GM12878 (cell line): ENCODE results near the gene PRR18. TPM values are rescaled to one million over a fixed set of nuclear protein-coding genes. Genes with fewer than 3 reads are reported as not detected.

Source experiments
- ATAC-seq: fragments of 200-7000 bp; cut with Tn5 transposase; 3 replicates; pipeline ENCODE4 v1.9.1; 2020; ENCODE audit warnings: mild to moderate bottlenecking, moderate library complexity
- BruUV-seq: library from RNA; stranded (reverse); fragments of 400-500 nt; replicated peaks from 2 replicates; lab custom pipeline; 2021; lab: Mats Ljungman, UMichigan
- CTCF ChIA-PET: fragments of 300-600 bp; sonication (Branson Sonifier 250); formaldehyde crosslinking; extraction: SDS; loops from one replicate; lab custom pipeline; 2021; ENCODE audit warnings: inconsistent platforms; lab: Yijun Ruan, JAX
- POLR2A ChIA-PET: fragments of 350-600 bp; formaldehyde crosslinking; extraction: SDS; loops from one replicate; lab custom pipeline; 2021; ENCODE audit warnings: inconsistent platforms; lab: Charles Lee
- RAD21 ChIA-PET: fragments of 300-600 bp; sonication (Branson Sonifier 250); formaldehyde crosslinking; loops from one replicate; lab custom pipeline; 2023; ENCODE audit warnings: antibody characterized with exemption; ENCODE audit not compliant: unreplicated experiment; lab: Charles Lee
- SMC1A ChIA-PET: fragments of 300-600 bp; sonication (Branson Sonifier 250); formaldehyde crosslinking; loops from one replicate; lab custom pipeline; 2023; ENCODE audit not compliant: unreplicated experiment, uncharacterized antibody; lab: Charles Lee
- DNase-seq: peaks from one replicate; pipeline ENCODE4 v3.0.0-alpha.2; 2011; ENCODE audit warnings: low read depth, low spot score
- FAIRE-seq: peaks from 3 replicates; lab custom pipeline; 2011; peaks lifted over from hg19 to GRCh38; lab: Jason Lieb, UNC
- H2AFZ ChIP-seq: 2 replicates; pipeline ENCODE4 v1.6.0; 2011; ENCODE audit warnings: low read depth, low read length, control low read depth; ENCODE audit not compliant: control insufficient read depth
- H3K27ac ChIP-seq: 2 replicates; pipeline ENCODE4 v1.5.1; 2011; ENCODE audit warnings: control low read depth; ENCODE audit not compliant: control insufficient read depth, insufficient read depth
- H3K27me3 ChIP-seq, 2 experiments: replicated peaks in 1 of 2; 2 replicates each; pipeline versions ENCODE4 v1.6.0 to v1.6.1; 2011; ENCODE audit warnings: low read length in 1 of 2; ENCODE audit not compliant: control insufficient read depth in 2 of 2, insufficient read depth in 2 of 2
- H3K36me3 ChIP-seq, 2 experiments: 2 replicates each; pipeline ENCODE4 v1.5.1; 2011; ENCODE audit warnings: low read length in 1 of 2; ENCODE audit not compliant: control insufficient read depth in 2 of 2, insufficient read depth in 2 of 2
- H3K4me1 ChIP-seq: 2 replicates; pipeline ENCODE4 v1.6.1; 2011; ENCODE audit warnings: mild to moderate bottlenecking, low read length, moderate library complexity, mixed read lengths; ENCODE audit not compliant: control insufficient read depth, insufficient read depth
- H3K4me2 ChIP-seq: 2 replicates; pipeline ENCODE4 v1.6.0; 2011; ENCODE audit warnings: control low read depth; ENCODE audit not compliant: control insufficient read depth, insufficient read depth
- H3K4me3 ChIP-seq: fragments of 200-600 bp; sonication (generic); 2 replicates; pipeline ENCODE4 v1.5.1; 2016
- H3K79me2 ChIP-seq: 2 replicates; pipeline ENCODE4 v1.6.0; 2011; ENCODE audit warnings: low read length; ENCODE audit not compliant: control insufficient read depth, insufficient read depth
- H3K9ac ChIP-seq: 2 replicates; pipeline ENCODE4 v1.8.0; 2011; ENCODE audit warnings: low read length, control low read depth, mixed read lengths; ENCODE audit not compliant: control insufficient read depth, insufficient read depth
- H3K9me3 ChIP-seq: replicated peaks from 3 replicates; pipeline ENCODE4 v1.5.1; 2011; ENCODE audit warnings: mild to moderate bottlenecking, low read length; ENCODE audit not compliant: control insufficient read depth, insufficient read depth
- H4K20me1 ChIP-seq: 2 replicates; pipeline ENCODE4 v1.6.0; 2011; ENCODE audit not compliant: control insufficient read depth, insufficient read depth
- ESRRA ChIP-seq: IDR thresholded peaks from 2 replicates; pipeline ENCODE4 v1.6.1; 2012; ENCODE audit warnings: mild to moderate bottlenecking, low read length, improper control_type of control experiment
- HDGF ChIP-seq: fragments of 450-650 bp; IDR thresholded peaks from 2 replicates; pipeline ENCODE4 v1.6.1; 2016; ENCODE audit warnings: antibody characterized with exemption
- MLLT1 ChIP-seq: fragments of 450-650 bp; IDR thresholded peaks from 2 replicates; pipeline ENCODE4 v1.6.1; 2016; ENCODE audit warnings: mild to moderate bottlenecking
- NFIC ChIP-seq: IDR thresholded peaks from 2 replicates; pipeline ENCODE4 v1.6.1; 2012; ENCODE audit warnings: low read depth, mild to moderate bottlenecking, inconsistent platforms, low read length, moderate library complexity
- NFXL1 ChIP-seq: fragments of 450-650 bp; IDR thresholded peaks from 2 replicates; pipeline ENCODE4 v1.6.1; 2017; ENCODE audit warnings: antibody characterized with exemption, mild to moderate bottlenecking, borderline replicate concordance
- NRF1 ChIP-seq: conservative IDR thresholded peaks from 2 replicates; pipeline ENCODE4 v1.6.1; 2011; ENCODE audit warnings: mild to moderate bottlenecking, low read depth, low read length, improper control_type of control experiment
- POLR2AphosphoS5 ChIP-seq: IDR thresholded peaks from 2 replicates; pipeline ENCODE4 v1.6.1; 2011; ENCODE audit warnings: mild to moderate bottlenecking, low read length, inconsistent platforms
- SUZ12 ChIP-seq: fragments of 200-600 bp; sonication (generic); IDR thresholded peaks from one replicate; pipeline ENCODE4 v1.6.1; 2018; ENCODE audit warnings: antibody characterized with exemption, mild to moderate bottlenecking; ENCODE audit not compliant: unreplicated experiment
- TCF7 ChIP-seq: IDR thresholded peaks from 2 replicates; pipeline ENCODE4 v1.6.1; 2014; ENCODE audit warnings: antibody characterized with exemption, borderline replicate concordance
- YBX1 ChIP-seq: fragments of 450-650 bp; IDR thresholded peaks from 2 replicates; pipeline ENCODE4 v1.6.1; 2016; ENCODE audit warnings: antibody characterized with exemption
- ZNF207 ChIP-seq: fragments of 450-650 bp; IDR thresholded peaks from 2 replicates; pipeline ENCODE4 v1.6.1; 2014; ENCODE audit warnings: antibody characterized with exemption, mild to moderate bottlenecking, borderline replicate concordance
- WGBS: methylation state at CpG from one replicate; pipeline ENCODE4 v1.1.6; 2016; ENCODE audit warnings: low lambda C conversion rate; ENCODE audit not compliant: insufficient replicate concordance, insufficient coverage; ENCODE audit errors: missing lambda C conversion rate; 5-methylcytosine and 5-hydroxymethylcytosine counted together
- in situ Hi-C: fragments of 300-500 bp; cut with MboI; formaldehyde crosslinking; loops from 9 replicates; pipeline ENCODE4 v1.14.3; 2018; ENCODE audit warnings: mixed read lengths
- intact Hi-C: fragments of 100-400 bp; cut with micrococcal nuclease; formaldehyde crosslinking; loops from one replicate; pipeline ENCODE4 v1.14.2; 2022; ENCODE audit not compliant: unreplicated experiment
- polyA plus RNA-seq, 11 experiments: library from polyadenylated mRNA; depleted of rRNA in 4 of 11; unstranded in 6 of 11; stranded (reverse) in 5 of 11; fragments of >200 nt; fragmentation: Nextera tagmentation in 4 of 11; fragmentation: Illumina TruSeq in 1 of 11; extraction: Ambion mirVana in 4 of 11; extraction: Trizol in 1 of 11; gene quantifications; 1 replicate in 1 of 11; 2 replicates in 10 of 11; pipeline versions ENCODE4 v1.2.1 to v1.2.3, GENCODE V29; 2011 to 2016; ENCODE audit warnings: inconsistent platforms in 2 of 11, missing spikeins in 2 of 11, low read depth in 1 of 11
- total RNA-seq, 4 experiments: library from RNA; depleted of rRNA in 3 of 4; stranded (reverse); fragments of >200 nt in 3 of 4; fragmentation: Illumina TruSeq in 1 of 4; extraction: Trizol in 1 of 4; gene quantifications; 2 replicates each; pipeline versions ENCODE4 v1.2.1 to v1.2.3, GENCODE V29; 2013 to 2021
- TF ChIP-seq, protein P1 (sequence below): fragments of 450-650 bp; IDR thresholded peaks from 2 replicates; pipeline ENCODE4 v1.6.1; 2017; ENCODE audit warnings: mild to moderate bottlenecking
- TF ChIP-seq, protein P2 (sequence below): fragments of 450-650 bp; IDR thresholded peaks from 2 replicates; pipeline ENCODE4 v1.6.1; 2017; ENCODE audit warnings: antibody characterized with exemption, mild to moderate bottlenecking, moderate library complexity

PRR18 gene
- total and polyA plus RNA-seq, 10 of the 15 experiments (the other 5 are each of a cell fraction or from before 2014, with no cell fraction given) = 0.13 to 8.2 (median 1.6) TPM

DNA sequence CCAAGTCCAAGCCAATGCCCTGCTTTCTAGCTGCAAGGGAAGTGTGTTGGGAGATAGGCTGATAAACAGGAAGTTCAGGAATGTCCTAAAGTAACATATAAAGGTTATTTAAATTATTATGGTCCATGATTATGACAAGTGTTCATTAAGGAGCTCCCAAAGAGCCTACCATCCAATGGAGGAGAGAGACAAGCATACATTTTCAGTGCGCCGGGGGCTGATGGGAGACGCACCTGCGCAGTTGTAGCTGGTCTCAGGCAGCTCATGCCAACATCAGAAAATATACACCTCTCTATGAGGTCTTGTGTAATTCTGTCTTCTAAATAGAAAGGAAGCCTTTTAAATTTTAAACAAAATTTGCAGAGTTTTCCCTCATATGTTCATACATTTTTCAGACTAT, 46.8 kb upstream of the PRR18 start:
- H3K9ac ChIP-seq = no peak overlapping the region
- in situ Hi-C loops = no loop called here
- H4K20me1 ChIP-seq = no peaks in the 10 kb centered on the region
- RAD21 ChIA-PET = interaction anchor here (1.3 kb wide), 1 partner anchor 26 kb away, joined by 3 read pairs; no protein-coding TSS in a partner anchor
- CTCF ChIA-PET = interaction anchor here (1.0 kb wide), 1 partner anchor 24 kb away, joined by 4 read pairs; no protein-coding TSS in a partner anchor
- H3K79me2 ChIP-seq = no peaks in the 10 kb centered on the region
- POLR2A ChIA-PET = interaction anchor here (1.0 kb wide), 1 partner anchor 13 kb away, joined by 4 read pairs; the partner anchor contains the start of gene SFT2D1
- no peaks in the 10 kb centered on the region for H3K36me3 ChIP-seq
- no peak overlapping the region for H3K27ac ChIP-seq
- ATAC-seq = no peak
- no peak for TF ChIP-seq HDGF
- TF ChIP-seq ZNF207 = no peak
- TF ChIP-seq NFIC = no peak
- no peak for TF ChIP-seq SUZ12
- no peak for TF ChIP-seq YBX1
- no peak for TF ChIP-seq TCF7
- TF ChIP-seq POLR2AphosphoS5 = no peak
- TF ChIP-seq ESRRA = no peak
- TF ChIP-seq, protein P1, sequence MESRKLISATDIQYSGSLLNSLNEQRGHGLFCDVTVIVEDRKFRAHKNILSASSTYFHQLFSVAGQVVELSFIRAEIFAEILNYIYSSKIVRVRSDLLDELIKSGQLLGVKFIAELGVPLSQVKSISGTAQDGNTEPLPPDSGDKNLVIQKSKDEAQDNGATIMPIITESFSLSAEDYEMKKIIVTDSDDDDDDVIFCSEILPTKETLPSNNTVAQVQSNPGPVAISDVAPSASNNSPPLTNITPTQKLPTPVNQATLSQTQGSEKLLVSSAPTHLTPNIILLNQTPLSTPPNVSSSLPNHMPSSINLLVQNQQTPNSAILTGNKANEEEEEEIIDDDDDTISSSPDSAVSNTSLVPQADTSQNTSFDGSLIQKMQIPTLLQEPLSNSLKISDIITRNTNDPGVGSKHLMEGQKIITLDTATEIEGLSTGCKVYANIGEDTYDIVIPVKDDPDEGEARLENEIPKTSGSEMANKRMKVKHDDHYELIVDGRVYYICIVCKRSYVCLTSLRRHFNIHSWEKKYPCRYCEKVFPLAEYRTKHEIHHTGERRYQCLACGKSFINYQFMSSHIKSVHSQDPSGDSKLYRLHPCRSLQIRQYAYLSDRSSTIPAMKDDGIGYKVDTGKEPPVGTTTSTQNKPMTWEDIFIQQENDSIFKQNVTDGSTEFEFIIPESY = no peak
- no peak for TF ChIP-seq NFXL1
- TF ChIP-seq NRF1 = no peak
- TF ChIP-seq MLLT1 = no peak
- TF ChIP-seq, protein P2, sequence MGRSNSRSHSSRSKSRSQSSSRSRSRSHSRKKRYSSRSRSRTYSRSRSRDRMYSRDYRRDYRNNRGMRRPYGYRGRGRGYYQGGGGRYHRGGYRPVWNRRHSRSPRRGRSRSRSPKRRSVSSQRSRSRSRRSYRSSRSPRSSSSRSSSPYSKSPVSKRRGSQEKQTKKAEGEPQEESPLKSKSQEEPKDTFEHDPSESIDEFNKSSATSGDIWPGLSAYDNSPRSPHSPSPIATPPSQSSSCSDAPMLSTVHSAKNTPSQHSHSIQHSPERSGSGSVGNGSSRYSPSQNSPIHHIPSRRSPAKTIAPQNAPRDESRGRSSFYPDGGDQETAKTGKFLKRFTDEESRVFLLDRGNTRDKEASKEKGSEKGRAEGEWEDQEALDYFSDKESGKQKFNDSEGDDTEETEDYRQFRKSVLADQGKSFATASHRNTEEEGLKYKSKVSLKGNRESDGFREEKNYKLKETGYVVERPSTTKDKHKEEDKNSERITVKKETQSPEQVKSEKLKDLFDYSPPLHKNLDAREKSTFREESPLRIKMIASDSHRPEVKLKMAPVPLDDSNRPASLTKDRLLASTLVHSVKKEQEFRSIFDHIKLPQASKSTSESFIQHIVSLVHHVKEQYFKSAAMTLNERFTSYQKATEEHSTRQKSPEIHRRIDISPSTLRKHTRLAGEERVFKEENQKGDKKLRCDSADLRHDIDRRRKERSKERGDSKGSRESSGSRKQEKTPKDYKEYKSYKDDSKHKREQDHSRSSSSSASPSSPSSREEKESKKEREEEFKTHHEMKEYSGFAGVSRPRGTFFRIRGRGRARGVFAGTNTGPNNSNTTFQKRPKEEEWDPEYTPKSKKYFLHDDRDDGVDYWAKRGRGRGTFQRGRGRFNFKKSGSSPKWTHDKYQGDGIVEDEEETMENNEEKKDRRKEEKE = no peak
- TF ChIP-seq, all 136 proteins: peak for 0
- H2AFZ ChIP-seq = no peak overlapping the region
- intact Hi-C loops = no loop called here
- SMC1A ChIA-PET = interaction anchor here (1.2 to 3.5 kb wide), 3 partner anchors 10 to 46 kb away, joined by 3 to 17 read pairs (median 4); no protein-coding TSS in a partner anchor
- BruUV-seq = no TSS peak
- H3K4me3 ChIP-seq = no peak overlapping the region
- H3K4me2 ChIP-seq = no peak overlapping the region
- H3K27me3 ChIP-seq = no peaks in the 10 kb centered on the region
- DNase-seq (no peak), FAIRE-seq (no peak)
- peaks cover 4% of the 10 kb centered on the region for H3K4me1 ChIP-seq
- peaks cover 3% of the 10 kb centered on the region; the same call in 2 of the 3 replicates for H3K9me3 ChIP-seq
- 96% methylated on average over 4 of the region's 4 CpGs for whole genome bisulfite sequencing
